SK-N-SH (cell line): ENCODE results near the gene PHF14. TPM values are rescaled to one million over a fixed set of nuclear protein-coding genes. Genes with fewer than 3 reads are reported as not detected.
"Not testable (repeated sequence)": the region's sequence is repeated elsewhere in the genome, so short reads cannot be mapped to it uniquely, and the experiment has no call there.

Experiments used
- CTCF ChIA-PET: fragments of 300-600, 350-600 bp; formaldehyde crosslinking; extraction: SDS; loops from one replicate; lab custom pipeline; 2021; lab: Yijun Ruan, JAX
- POLR2A ChIA-PET: fragments of 350-600 bp; sonication (Branson Sonifier 250); formaldehyde crosslinking; extraction: SDS; loops from one replicate; lab custom pipeline; 2020; ENCODE audit warnings: antibody characterized with exemption, inconsistent platforms; lab: Yijun Ruan, JAX
- DNase-seq: peaks from one replicate; pipeline ENCODE4 v3.0.0; 2012
- H2AFZ ChIP-seq: fragments of 200-600 bp; sonication (generic); 2 replicates; pipeline ENCODE4 v1.8.1; 2016; ENCODE audit warnings: antibody characterized with exemption, mild to moderate bottlenecking, low read depth
- H3F3A ChIP-seq: fragments of 200-600 bp; sonication (generic); replicated peaks from 2 replicates; pipeline ENCODE3; 2016; ENCODE audit warnings: antibody characterized with exemption, mild to moderate bottlenecking; ENCODE audit not compliant: insufficient read depth
- H3K27ac ChIP-seq, 2 experiments: fragments of 200-500 bp in 1 of 2; fragments of 200-600 bp in 1 of 2; sonication (Bioruptor generic) in 1 of 2; sonication (generic), shearing (Covaris generic) in 1 of 2; 2 replicates each; pipeline versions ENCODE4 v1.5.1 to v1.6.1; 2014 to 2016; ENCODE audit warnings: low read depth in 2 of 2, inconsistent platforms in 1 of 2, low read length in 1 of 2, mild to moderate bottlenecking in 1 of 2, mixed read lengths in 1 of 2
- H3K27me3 ChIP-seq: fragments of 200-600 bp; sonication (generic), shearing (Covaris generic); 2 replicates; pipeline ENCODE4 v1.6.1; 2016; ENCODE audit warnings: mixed run types; ENCODE audit not compliant: insufficient read depth
- H3K36me3 ChIP-seq, 2 experiments: fragments of 200-500 bp in 1 of 2; fragments of 200-600 bp in 1 of 2; sonication (Bioruptor generic) in 1 of 2; sonication (generic) in 1 of 2; replicated peaks in 1 of 2; 2 replicates each; pipeline versions ENCODE3 to v1.5.1; 2014 to 2016; ENCODE audit warnings: low read length in 1 of 2, mild to moderate bottlenecking in 1 of 2; ENCODE audit not compliant: insufficient read depth in 2 of 2, control insufficient read depth in 1 of 2
- H3K4me1 ChIP-seq, 2 experiments: fragments of 200-500 bp in 1 of 2; fragments of 200-600 bp in 1 of 2; sonication (Bioruptor generic) in 1 of 2; sonication (generic), shearing (Covaris generic) in 1 of 2; 2 replicates each; pipeline versions ENCODE4 v1.5.1 to v1.6.1; 2014 to 2016; ENCODE audit warnings: low read depth in 1 of 2, low read length in 1 of 2, mixed run types in 1 of 2; ENCODE audit not compliant: insufficient read depth in 2 of 2, control insufficient read depth in 1 of 2
- H3K4me2 ChIP-seq: fragments of 200-600 bp; sonication (generic), shearing (Covaris generic); 2 replicates; pipeline ENCODE4 v1.6.1; 2017; ENCODE audit warnings: mixed run types
- H3K4me3 ChIP-seq, 2 experiments: fragments of 200-500 bp in 1 of 2; fragments of 200-600 bp in 1 of 2; sonication (Bioruptor generic) in 1 of 2; sonication (generic), shearing (Covaris generic) in 1 of 2; 2 replicates each; pipeline versions ENCODE4 v1.5.1 to v1.8.1; 2014 to 2016; ENCODE audit warnings: low read depth in 2 of 2, inconsistent platforms in 1 of 2, low read length in 1 of 2, mild to moderate bottlenecking in 1 of 2, mixed read lengths in 1 of 2, moderate library complexity in 1 of 2
- H3K79me2 ChIP-seq: fragments of 200-600 bp; sonication (generic); 2 replicates; pipeline ENCODE4 v1.8.1; 2017; ENCODE audit warnings: mild to moderate bottlenecking; ENCODE audit not compliant: insufficient read depth
- H3K9ac ChIP-seq: fragments of 200-600 bp; sonication (generic); 2 replicates; pipeline ENCODE4 v1.6.1; 2017; ENCODE audit warnings: mixed run types
- H3K9me2 ChIP-seq: fragments of 200-600 bp; sonication (generic); 2 replicates; pipeline ENCODE4 v1.6.1; 2017; ENCODE audit warnings: mixed run types
- H3K9me3 ChIP-seq: fragments of 200-600 bp; sonication (generic); 2 replicates; pipeline ENCODE4 v1.6.1; 2017; ENCODE audit warnings: mixed run types, mild to moderate bottlenecking, moderate library complexity
- H4K20me1 ChIP-seq: fragments of 200-600 bp; sonication (generic); 2 replicates; pipeline ENCODE4 v1.6.1; 2017; ENCODE audit warnings: mild to moderate bottlenecking, mixed run types; ENCODE audit not compliant: insufficient read depth
- CHD2 ChIP-seq: fragments of 150-350 bp; IDR thresholded peaks from 2 replicates; pipeline ENCODE4 v1.6.1; 2018; ENCODE audit warnings: low read length; ENCODE audit not compliant: partially characterized antibody
- EP300 ChIP-seq, 2 experiments: IDR thresholded peaks; 2 replicates each; pipeline versions ENCODE4 v1.4.0 to v1.6.1; 2012; ENCODE audit warnings: borderline replicate concordance in 1 of 2, low read depth in 1 of 2, low read length in 1 of 2
- FOSL2 ChIP-seq: IDR thresholded peaks from 2 replicates; pipeline ENCODE4 v1.4.0; 2012; ENCODE audit warnings: low read depth, mild to moderate bottlenecking, moderate library complexity, borderline replicate concordance
- FOXJ3 ChIP-seq: sonication (generic); formaldehyde crosslinking; IDR thresholded peaks from 2 replicates; pipeline ENCODE4 v1.5.1; 2020; ENCODE audit warnings: mild to moderate bottlenecking, missing genetic modification reagents
- FOXM1 ChIP-seq: IDR thresholded peaks from 2 replicates; pipeline ENCODE4 v1.4.0; 2012; ENCODE audit warnings: low read depth, mild to moderate bottlenecking
- GABPA ChIP-seq: IDR thresholded peaks from 2 replicates; pipeline ENCODE4 v1.4.0; 2012; ENCODE audit warnings: low read depth, mild to moderate bottlenecking
- GATA2 ChIP-seq: sonication (generic); formaldehyde crosslinking; IDR thresholded peaks from 2 replicates; pipeline ENCODE4 v1.5.0; 2020; ENCODE audit warnings: mild to moderate bottlenecking, missing genetic modification reagents
- MEF2A ChIP-seq: IDR thresholded peaks from 2 replicates; pipeline ENCODE4 v1.4.0; 2012; ENCODE audit warnings: low read depth, borderline replicate concordance
- MXI1 ChIP-seq: IDR thresholded peaks from 2 replicates; pipeline ENCODE4 v1.6.1; 2012; ENCODE audit warnings: mild to moderate bottlenecking, low read depth, low read length, improper control_type of control experiment
- NFIC ChIP-seq: IDR thresholded peaks from 2 replicates; pipeline ENCODE4 v1.4.0; 2012; ENCODE audit warnings: borderline replicate concordance
- NRF1 ChIP-seq: IDR thresholded peaks from 2 replicates; pipeline ENCODE4 v1.6.1; 2012; ENCODE audit warnings: low read depth, mild to moderate bottlenecking, low read length
- POLR2AphosphoS5 ChIP-seq: IDR thresholded peaks from 2 replicates; pipeline ENCODE4 v1.6.1; 2012; ENCODE audit warnings: low read depth, low read length
- RAD21 ChIP-seq: IDR thresholded peaks from 2 replicates; pipeline ENCODE4 v1.6.1; 2012; ENCODE audit warnings: mild to moderate bottlenecking, low read length
- RCOR1 ChIP-seq: fragments of 150-350 bp; IDR thresholded peaks from 2 replicates; pipeline ENCODE4 v1.6.1; 2017; ENCODE audit warnings: antibody characterized with exemption, low read length
- RFX5 ChIP-seq: IDR thresholded peaks from 2 replicates; pipeline ENCODE4 v1.6.1; 2012; ENCODE audit warnings: mild to moderate bottlenecking, improper control_type of control experiment, low read length
- SIN3A ChIP-seq: IDR thresholded peaks from 2 replicates; pipeline ENCODE4 v1.6.1; 2012; ENCODE audit warnings: low read depth, mild to moderate bottlenecking, low read length, moderate library complexity, borderline replicate concordance
- TAF1 ChIP-seq: IDR thresholded peaks from 2 replicates; pipeline ENCODE4 v1.6.1; 2012; ENCODE audit warnings: low read depth, mild to moderate bottlenecking, low read length, moderate library complexity, borderline replicate concordance
- TCF12 ChIP-seq: IDR thresholded peaks from 2 replicates; pipeline ENCODE4 v1.4.0; 2012
- YY1 ChIP-seq: IDR thresholded peaks from 2 replicates; pipeline ENCODE4 v1.4.0; 2012; ENCODE audit warnings: low read depth, mild to moderate bottlenecking
- WGBS: methylation state at CpG from one replicate; pipeline ENCODE4 v1.1.6; 2017; ENCODE audit warnings: low lambda C conversion rate; 5-methylcytosine and 5-hydroxymethylcytosine counted together
- polyA plus RNA-seq, 3 experiments: library from polyadenylated mRNA; depleted of rRNA; stranded (reverse); fragments of >200 nt; gene quantifications; 2 replicates each; pipeline ENCODE4 v1.2.3, GENCODE V29; 2012
- TF ChIP-seq, protein P1 (sequence below): IDR thresholded peaks from 2 replicates; pipeline ENCODE4 v1.4.0; 2012; ENCODE audit warnings: low read depth
- TF ChIP-seq, protein P2 (sequence below): IDR thresholded peaks from 2 replicates; pipeline ENCODE4; 2012
- TF ChIP-seq, protein P3 (sequence below): fragments of 150-350 bp; IDR thresholded peaks from 2 replicates; pipeline ENCODE4 v1.6.1; 2017; ENCODE audit warnings: antibody characterized with exemption, low read length, low read depth, borderline replicate concordance

Gene PHF14
- polyA plus RNA-seq, 1 of the 3 experiments (the other 2 are of a cell fraction), result 19.2 TPM

DNA sequence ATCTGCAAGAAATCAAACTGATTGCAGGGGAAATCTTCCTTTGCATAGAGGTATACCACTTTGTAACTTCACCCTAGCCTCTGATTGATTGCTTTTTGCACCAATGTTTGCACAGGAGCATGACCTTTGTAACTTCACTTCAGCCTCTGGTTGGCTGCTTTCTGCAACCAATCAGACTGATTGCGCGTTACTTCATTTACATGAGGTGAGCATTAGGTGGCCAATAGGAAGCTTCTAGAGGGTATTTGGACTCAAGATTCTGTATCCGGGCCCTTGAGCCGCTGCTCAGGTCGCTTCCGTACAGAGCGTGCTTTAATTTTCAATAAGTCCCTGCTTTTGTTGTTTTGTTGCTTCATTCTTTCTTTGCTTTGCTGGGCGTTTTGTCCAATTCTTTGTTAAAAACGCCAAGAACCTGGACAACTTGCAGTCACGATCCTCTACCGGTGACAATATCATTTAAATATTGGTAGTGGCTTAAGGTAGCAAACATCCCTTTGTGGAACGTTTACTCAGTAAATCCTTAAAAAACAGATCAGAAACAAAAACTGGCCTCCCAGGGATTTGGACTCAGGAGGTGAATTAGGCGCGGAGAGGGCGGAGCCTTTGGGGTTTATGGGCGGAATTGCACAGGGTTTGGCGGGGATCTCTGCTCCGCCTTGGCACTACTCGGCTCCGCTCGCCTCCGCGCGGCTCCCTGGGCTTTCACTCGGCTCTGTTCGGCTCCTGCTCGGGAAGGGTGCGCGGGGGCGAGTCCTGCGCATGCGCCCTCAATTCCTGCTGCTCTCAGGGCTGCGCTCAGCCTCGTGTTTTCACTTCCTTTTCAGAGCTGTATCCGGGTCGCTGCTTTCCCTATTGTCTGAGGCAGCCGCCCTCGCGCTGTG is at the start of gene PHF14 (continued):
- TF ChIP-seq SIN3A (peak; percentile 10; the same call in 1 of the 2 replicates), GABPA (peak; percentile 85), RCOR1 (0 out of 2 replicates have a peak, but pooled peaks have one; percentile 4), GATA2 (no peak), TAF1 (peak; percentile 96), FOXM1 (no peak)
- TF ChIP-seq, protein P1, sequence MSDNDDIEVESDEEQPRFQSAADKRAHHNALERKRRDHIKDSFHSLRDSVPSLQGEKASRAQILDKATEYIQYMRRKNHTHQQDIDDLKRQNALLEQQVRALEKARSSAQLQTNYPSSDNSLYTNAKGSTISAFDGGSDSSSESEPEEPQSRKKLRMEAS, result peak; percentile 96
- TF ChIP-seq, protein P2, sequence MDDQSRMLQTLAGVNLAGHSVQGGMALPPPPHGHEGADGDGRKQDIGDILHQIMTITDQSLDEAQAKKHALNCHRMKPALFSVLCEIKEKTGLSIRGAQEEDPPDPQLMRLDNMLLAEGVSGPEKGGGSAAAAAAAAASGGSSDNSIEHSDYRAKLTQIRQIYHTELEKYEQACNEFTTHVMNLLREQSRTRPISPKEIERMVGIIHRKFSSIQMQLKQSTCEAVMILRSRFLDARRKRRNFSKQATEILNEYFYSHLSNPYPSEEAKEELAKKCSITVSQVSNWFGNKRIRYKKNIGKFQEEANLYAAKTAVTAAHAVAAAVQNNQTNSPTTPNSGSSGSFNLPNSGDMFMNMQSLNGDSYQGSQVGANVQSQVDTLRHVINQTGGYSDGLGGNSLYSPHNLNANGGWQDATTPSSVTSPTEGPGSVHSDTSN, result peak; percentile 99

DNA sequence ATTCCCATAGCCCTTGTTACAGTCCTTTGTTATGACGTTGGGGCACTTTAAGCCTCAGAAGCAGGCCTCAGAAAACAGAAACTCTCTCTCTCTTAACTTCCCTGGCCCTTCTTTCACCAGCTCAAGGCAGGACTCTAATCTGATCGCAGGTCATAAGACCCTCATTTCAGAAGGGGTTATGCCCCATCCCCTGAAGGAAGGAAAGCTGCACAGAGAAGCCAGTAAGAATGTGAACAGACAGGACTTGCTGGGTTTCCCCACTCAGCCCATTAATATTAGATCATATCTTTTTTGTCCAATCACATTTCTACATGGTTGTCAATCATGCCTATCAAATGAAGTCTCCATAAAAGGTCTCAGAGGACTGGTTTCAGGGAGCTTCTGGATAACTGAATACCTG is 49.3 kb upstream of the PHF14 start:
- no peak overlapping the region for H3K9ac ChIP-seq
- no peaks in the 10 kb centered on the region for H3K79me2 ChIP-seq
- CTCF ChIA-PET, result interaction anchor here (1.2 kb wide), 1 partner anchor 22 kb away, joined by 4 read pairs; no protein-coding TSS in a partner anchor
- no peaks in the 10 kb centered on the region for H3K36me3 ChIP-seq
- no peak overlapping the region for H3K4me2 ChIP-seq
- no peaks in the 10 kb centered on the region for H3F3A ChIP-seq
- TF ChIP-seq MEF2A (no peak), YY1 (no peak), FOSL2 (no peak), FOXJ3 (CRISPR knock-in tag) (no peak), RCOR1 (no peak), NFIC (no peak), SIN3A (no peak), CHD2 (no peak), NRF1 (no peak), MXI1 (no peak), POLR2AphosphoS5 (no peak), RAD21 (no peak), RFX5 (no peak), EP300 (IDR thresholded peaks at IDR 0.05; ENCODE audit: borderline replicate concordance in 1 of 2, low read depth in 1 of 2, low read length in 1 of 2) (no peak), TCF12 (no peak)
- TF ChIP-seq, protein P3, sequence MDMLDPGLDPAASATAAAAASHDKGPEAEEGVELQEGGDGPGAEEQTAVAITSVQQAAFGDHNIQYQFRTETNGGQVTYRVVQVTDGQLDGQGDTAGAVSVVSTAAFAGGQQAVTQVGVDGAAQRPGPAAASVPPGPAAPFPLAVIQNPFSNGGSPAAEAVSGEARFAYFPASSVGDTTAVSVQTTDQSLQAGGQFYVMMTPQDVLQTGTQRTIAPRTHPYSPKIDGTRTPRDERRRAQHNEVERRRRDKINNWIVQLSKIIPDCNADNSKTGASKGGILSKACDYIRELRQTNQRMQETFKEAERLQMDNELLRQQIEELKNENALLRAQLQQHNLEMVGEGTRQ, result no peak
- H3K27ac ChIP-seq, result no peak overlapping the region
- no peaks in the 10 kb centered on the region for H4K20me1 ChIP-seq
- POLR2A ChIA-PET, result no interaction called here
- peaks cover 0 to 2% of the 10 kb centered on the region in 2 experiments; a peak in 2 of 4 replicates for H3K4me1 ChIP-seq
- no peak overlapping the region for H2AFZ ChIP-seq
- H3K9me2 ChIP-seq, result no peaks in the 10 kb centered on the region
- no peak for DNase-seq
- 49% methylated on average over 2 of the region's 2 CpGs for WGBS
- H3K27me3 ChIP-seq, result no peaks in the 10 kb centered on the region
- no peak overlapping the region for H3K4me3 ChIP-seq
- H3K9me3 ChIP-seq, result no peaks in the 10 kb centered on the region

DNA sequence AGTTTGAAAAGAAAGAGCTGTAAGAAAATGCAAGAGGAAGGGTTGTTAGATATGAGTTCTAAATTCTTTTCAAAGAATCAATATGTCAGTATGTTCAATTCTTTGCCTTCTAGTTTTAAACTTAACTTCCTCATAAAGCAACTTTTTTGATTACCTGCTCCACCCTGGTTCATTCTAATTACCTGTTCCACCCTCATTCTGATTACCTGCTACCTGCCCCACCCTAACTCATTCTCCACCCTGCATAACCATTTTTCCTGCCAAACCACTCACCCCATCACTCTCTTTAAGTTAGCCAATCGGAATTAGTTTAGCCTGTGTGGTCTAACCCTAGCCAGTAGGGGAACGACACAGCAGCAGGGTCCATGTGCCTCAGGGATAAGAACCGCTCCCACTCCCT is 45.5 kb upstream of the PHF14 start:
- H2AFZ ChIP-seq, H3K79me2 ChIP-seq, H3F3A ChIP-seq, POLR2A ChIA-PET, H3K27ac ChIP-seq, H3K9ac ChIP-seq, H3K9me3 ChIP-seq, H3K9me2 ChIP-seq, H3K4me1 ChIP-seq, H3K4me3 ChIP-seq, H3K4me2 ChIP-seq, H3K27me3 ChIP-seq, DNase-seq, H4K20me1 ChIP-seq: not testable (repeated sequence)
- CTCF ChIA-PET, result interaction anchor here (0.9 to 1.5 kb wide), 2 partner anchors 12 to 284 kb away, joined by 3 read pairs; no protein-coding TSS in a partner anchor
- WGBS, result 78% methylated on average over 3 of the region's 3 CpGs
- H3K36me3 ChIP-seq, result peaks cover 14 to 17% of the 10 kb centered on the region in 2 experiments
